CD4-positive, alpha-beta T cell treated with Interleukin-17A for 1 hour (primary cell): ENCODE measurements around the gene ELAVL3.

Source experiments
- DNase-seq: peaks from one replicate; pipeline ENCODE4 v3.0.0-alpha.2; 2020

ELAVL3 gene

DNA sequence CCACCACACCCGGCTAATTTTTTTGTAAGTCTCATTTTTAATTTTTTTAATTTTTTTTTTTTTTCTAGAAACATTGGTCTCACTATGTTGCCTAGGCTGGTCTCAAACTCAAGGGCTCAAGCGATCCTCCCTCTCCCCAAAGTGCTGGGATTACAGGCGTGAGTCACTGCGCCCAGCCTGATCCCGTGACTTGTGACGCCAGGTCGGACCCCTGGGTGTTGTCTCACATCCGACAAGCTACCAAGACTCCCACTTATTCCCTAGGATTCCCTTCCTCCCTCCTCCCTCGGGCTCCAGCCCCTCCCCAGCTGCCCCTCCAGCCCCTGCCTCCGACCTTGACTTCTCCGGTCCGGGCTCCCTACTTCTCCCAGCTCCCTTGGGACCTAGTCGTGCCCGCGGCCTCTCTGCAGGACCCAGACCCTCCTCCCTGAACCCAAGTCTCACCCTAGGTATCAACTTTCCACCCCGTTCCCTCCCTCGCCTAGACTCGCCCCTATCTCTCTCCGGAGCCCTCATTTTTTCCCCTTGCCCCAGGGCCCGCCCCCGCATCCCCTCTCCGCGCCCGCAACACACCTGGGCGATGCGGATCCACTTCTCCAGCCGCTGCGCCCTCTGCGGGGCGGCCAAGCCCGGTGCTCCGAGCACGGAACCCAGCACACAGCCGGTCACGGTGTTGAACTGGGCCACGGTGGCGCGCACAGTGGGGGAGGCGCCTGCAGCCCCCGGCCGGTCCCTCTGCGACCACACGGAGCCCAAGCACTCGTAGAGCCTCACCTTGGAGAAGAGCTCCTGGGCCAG lies 74.8 kb downstream of the ELAVL3 start:
- DNase-seq: peak; percentile 32

GRCh38 chr19:11404588-11405222 lies 76.1 kb downstream of the ELAVL3 start:
- DNase-seq: no peak

DNA sequence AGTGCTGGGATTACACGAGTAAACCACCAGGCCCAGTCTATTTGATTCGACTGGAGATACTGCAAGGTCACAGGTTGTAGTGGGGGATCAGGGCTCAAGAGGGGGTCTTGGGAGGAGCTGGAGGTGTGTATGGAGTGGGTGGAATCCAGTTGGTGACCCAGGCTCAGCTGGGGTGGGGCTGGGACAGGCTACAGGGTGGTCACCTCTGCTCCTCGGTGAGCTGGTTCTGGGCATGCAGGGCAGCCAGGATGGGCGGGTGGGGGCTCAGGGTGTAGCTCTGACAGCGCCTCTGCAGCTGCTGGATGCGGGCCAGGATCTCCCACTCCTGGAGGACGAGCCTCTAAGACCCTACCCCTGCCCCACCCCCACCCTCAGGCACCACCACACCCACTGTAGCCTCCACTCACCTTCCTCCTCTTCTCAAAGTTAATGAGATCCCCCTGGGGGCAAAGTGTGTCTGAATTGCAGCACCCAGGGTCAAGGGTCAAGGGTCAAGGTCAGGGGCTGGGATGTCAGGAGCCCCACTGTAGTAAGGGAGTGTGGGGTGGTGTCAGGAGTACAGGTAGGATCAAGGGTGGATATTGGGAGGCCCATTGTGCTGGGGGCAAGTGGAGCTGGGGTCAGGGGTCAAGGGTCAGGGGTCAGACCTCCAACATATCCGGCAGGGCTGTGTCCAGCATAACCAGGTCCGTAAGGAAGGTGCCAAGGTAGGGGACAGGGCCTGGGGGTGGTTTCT lies 78.9 kb downstream of the ELAVL3 start:
- DNase-seq: no peak
